HFFc6 (cell line): ENCODE measurements around the gene RAI1. TPM values are rescaled to one million over a fixed set of nuclear protein-coding genes. Genes with fewer than 3 reads are reported as not detected.

Source experiments
- DNase-seq: peaks from one replicate; pipeline ENCODE4 v3.0.0-alpha.2; 2018
- H3K27ac Mint-ChIP-seq: 2 replicates; pipeline ENCODE4 v1.8.0; 2020; ENCODE audit warnings: mild to moderate bottlenecking, mixed read lengths
- H3K27me3 Mint-ChIP-seq: 2 replicates; pipeline ENCODE4 v1.8.0; 2021; ENCODE audit warnings: mild to moderate bottlenecking, moderate library complexity, mixed read lengths; ENCODE audit not compliant: insufficient read depth
- H3K36me3 Mint-ChIP-seq: 2 replicates; pipeline ENCODE4 v1.8.0; 2021; ENCODE audit warnings: low read depth, mixed read lengths
- H3K4me1 Mint-ChIP-seq: 2 replicates; pipeline ENCODE4 v1.8.0; 2020; ENCODE audit warnings: low read depth, mixed read lengths
- H3K4me3 Mint-ChIP-seq: 2 replicates; pipeline ENCODE4 v1.8.0; 2020; ENCODE audit warnings: mild to moderate bottlenecking, moderate library complexity, mixed read lengths
- H3K9me3 Mint-ChIP-seq: 2 replicates; pipeline ENCODE4 v1.8.0; 2020; ENCODE audit warnings: mild to moderate bottlenecking, mixed read lengths
- CTCF ChIP-seq: fragments of 200-600 bp; sonication (generic); IDR thresholded peaks from 2 replicates; pipeline ENCODE4 v1.5.0; 2021; ENCODE audit warnings: antibody characterized with exemption, mild to moderate bottlenecking
- total RNA-seq, 6 experiments: library from RNA; stranded (reverse); fragmentation: NEBNext Ultra II Directional; extraction: Animal tissue kit (Norgen Biotek cat#: 25700); gene quantifications; 2 replicates in 1 of 6; 3 replicates in 5 of 6; pipeline ENCODE4 v1.2.3, GENCODE V29; 2021

RAI1 gene
- total RNA-seq, 6 experiments from 2014 or later: 26.9 to 29.3 (median 29.0) TPM

- Mint-ChIP-seq H3K4me3 (peak overlapping the region; percentile 7; the same call in 1 of the 2 replicates), H3K4me1 (peaks cover 68% of the 10 kb centered on the region)
- no peak for DNase-seq
Observed at GRCh38 chr17:17736205-17737183, 55.2 kb downstream of the RAI1 start.

GRCh38 chr17:17737961-17738894 lies 57.0 kb downstream of the RAI1 start:
- Mint-ChIP-seq H3K36me3 (peaks cover 5% of the 10 kb centered on the region; the same call in 1 of the 2 replicates), H3K4me1 (peaks cover 70% of the 10 kb centered on the region), H3K27ac (peak overlapping the region; percentile 85; the same call in 1 of the 2 replicates), H3K27me3 (no peaks in the 10 kb centered on the region; the same call in 1 of the 2 replicates), H3K4me3 (no peak overlapping the region), H3K9me3 (no peaks in the 10 kb centered on the region)
- DNase-seq: no peak
- no peak for TF ChIP-seq CTCF

More at GRCh38 chr17:17736205-17737183, 55.2 kb downstream of the RAI1 start:
- H3K36me3 Mint-ChIP-seq: peaks cover 5% of the 10 kb centered on the region; the same call in 1 of the 2 replicates
- TF ChIP-seq CTCF: no peak
- H3K27me3 Mint-ChIP-seq: no peaks in the 10 kb centered on the region; the same call in 1 of the 2 replicates
- peak overlapping the region; percentile 8 for H3K27ac Mint-ChIP-seq
- no peaks in the 10 kb centered on the region for H3K9me3 Mint-ChIP-seq

DNA sequence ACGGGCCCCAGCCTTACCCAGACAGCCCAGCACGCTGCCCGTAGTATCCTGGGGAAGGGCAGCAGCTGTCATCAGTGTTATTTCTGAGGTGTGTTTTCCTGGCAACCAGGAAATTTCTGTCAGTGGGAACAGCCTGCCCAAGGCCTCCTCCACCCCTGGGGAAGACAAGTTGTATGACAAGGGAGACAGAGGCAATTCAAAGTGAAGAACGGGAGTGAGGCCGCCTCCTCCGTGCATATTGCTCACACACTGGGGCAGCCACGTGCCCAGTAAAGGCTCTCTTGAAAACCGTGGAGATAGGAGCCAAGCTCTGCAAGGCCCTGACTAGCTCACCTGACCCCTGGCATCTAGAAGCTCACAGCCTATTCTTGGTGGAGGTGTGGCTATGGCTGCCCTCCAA lies 57.6 kb downstream of the RAI1 start:
- Mint-ChIP-seq H3K27me3 (no peaks in the 10 kb centered on the region; the same call in 1 of the 2 replicates), H3K36me3 (peaks cover 5% of the 10 kb centered on the region; the same call in 1 of the 2 replicates), H3K9me3 (no peaks in the 10 kb centered on the region), H3K4me1 (peaks cover 63% of the 10 kb centered on the region), H3K4me3 (no peak overlapping the region), H3K27ac (peak overlapping the region; percentile 85)
- DNase-seq: no peak
- no peak for TF ChIP-seq CTCF

GRCh38 chr17:17739388-17740066 lies 58.3 kb downstream of the RAI1 start:
- H3K9me3 Mint-ChIP-seq: no peaks in the 10 kb centered on the region
- peaks cover 61% of the 10 kb centered on the region for H3K4me1 Mint-ChIP-seq
- peak overlapping the region; percentile 50 for H3K4me3 Mint-ChIP-seq
- peak; percentile 40 for DNase-seq
- H3K36me3 Mint-ChIP-seq: peaks cover 5% of the 10 kb centered on the region; the same call in 1 of the 2 replicates
- peak overlapping the region; percentile 85 for H3K27ac Mint-ChIP-seq
- no peaks in the 10 kb centered on the region; the same call in 1 of the 2 replicates for H3K27me3 Mint-ChIP-seq
- no peak for TF ChIP-seq CTCF
